B cell (primary cell): ENCODE measurements around the gene EPM2A.

ENCODE experiments used
- CTCF ChIP-seq: fragments of 200-600 bp; IDR thresholded peaks from one replicate; pipeline ENCODE4 v1.8.0; 2022; ENCODE audit warnings: antibody characterized with exemption, mild to moderate bottlenecking
- EZH2 ChIP-seq: IDR thresholded peaks from 2 replicates; pipeline ENCODE4 v1.6.1; 2012; ENCODE audit warnings: borderline replicate concordance, low read depth, mild to moderate bottlenecking, moderate library complexity, low read length; ENCODE audit not compliant: insufficient read depth, poor library complexity, severe bottlenecking

GRCh38 chr6:145670311-145670710 is 65.0 kb downstream of the EPM2A start:
- TF ChIP-seq CTCF (no peak), EZH2 (no peak)
